ENCODE measurements around the gene PCSK6. TPM values are rescaled to one million over a fixed set of nuclear protein-coding genes. Genes with fewer than 3 reads are reported as not detected.

Gene PCSK6
- total and polyA plus RNA-seq, 2 experiments from 2014 or later: 0.38 TPM; not detected in 1

DNA sequence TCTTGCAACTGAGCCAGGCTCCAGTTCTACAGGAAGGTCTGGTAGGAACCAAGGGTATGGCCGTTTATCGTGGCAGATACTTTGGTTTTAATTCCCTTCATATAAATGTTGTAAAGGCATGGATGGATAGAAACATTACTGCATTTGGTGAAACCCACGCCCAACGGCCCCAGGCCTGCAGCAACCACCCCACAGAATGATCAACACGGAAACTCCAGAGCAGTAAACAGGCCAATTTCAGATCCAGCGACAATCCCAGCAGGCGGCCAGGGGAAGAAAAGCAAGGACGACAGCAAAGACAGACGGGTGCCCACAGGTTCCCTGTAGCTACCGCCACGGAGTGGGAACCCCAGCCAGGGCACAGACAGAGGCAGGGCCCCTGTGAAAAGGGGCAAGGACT lies 32.6 kb upstream of the PCSK6 start:
- no peak overlapping the region for H3K4me3 ChIP-seq
- 59 to 63% methylated on average over 11 of the region's 11 CpGs for WGBS, 2 experiments (ENCODE audit: low coverage in 1 of 2, low lambda C conversion rate in 2 of 2, missing lambda C conversion rate in 2 of 2)
- H3K4me1 ChIP-seq (ENCODE audit: insufficient read depth): no peaks in the 10 kb centered on the region
- H3K9me2 ChIP-seq (ENCODE audit: insufficient read depth): no peaks in the 10 kb centered on the region
- no peak for DNase-seq
- no peak overlapping the region for H2AFZ ChIP-seq
- no peak overlapping the region for H3K27ac ChIP-seq
- peaks cover 12% of the 10 kb centered on the region; the same call in 1 of the 2 replicates for H3K27me3 ChIP-seq (replicated peaks; ENCODE audit: insufficient read depth)
- no peak overlapping the region for H3K4me2 ChIP-seq (ENCODE audit: unreplicated experiment)
- H3K79me2 ChIP-seq (ENCODE audit: insufficient read depth): no peaks in the 10 kb centered on the region
- no peaks in the 10 kb centered on the region for H3K36me3 ChIP-seq (ENCODE audit: low read depth)
- H3F3A ChIP-seq (ENCODE audit: insufficient read depth): no peaks in the 10 kb centered on the region
- H3K9me3 ChIP-seq (ENCODE audit: low read depth): no peaks in the 10 kb centered on the region
- no peaks in the 10 kb centered on the region for H4K20me1 ChIP-seq (ENCODE audit: insufficient read depth)
- TF ChIP-seq EZH2 (IDR thresholded peaks at IDR 0.05; ENCODE audit: insufficient read depth, poor library complexity, severe bottlenecking): no peak
- TF ChIP-seq EZH2phosphoT487 (IDR thresholded peaks at IDR 0.05; ENCODE audit: insufficient read depth, low read depth): no peak
- in situ Hi-C loops (cut with MboI): no loop called here
- no peak overlapping the region for H3K9ac ChIP-seq

DNA sequence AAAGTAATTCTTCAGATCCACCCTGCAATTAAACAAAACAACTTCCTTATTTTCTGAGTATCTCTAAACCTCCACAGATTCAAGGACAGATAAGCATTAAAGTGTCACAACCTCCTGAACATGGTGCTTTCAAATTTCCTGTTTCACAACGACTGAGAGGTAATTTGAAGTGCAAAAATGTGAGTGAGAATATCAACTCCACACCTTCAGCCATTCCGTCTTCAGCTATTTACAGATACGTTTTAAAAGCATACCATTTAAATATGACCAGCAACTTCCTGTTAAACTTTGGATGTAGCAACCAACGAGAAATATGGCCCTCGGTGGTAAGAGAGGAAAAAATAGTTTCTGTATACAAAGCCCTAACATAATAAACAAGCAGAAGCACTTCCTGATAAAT lies 32.1 kb upstream of the PCSK6 start:
- WGBS, 2 experiments (ENCODE audit: low coverage in 1 of 2, low lambda C conversion rate in 2 of 2, missing lambda C conversion rate in 2 of 2): 21 to 26% methylated on average over 5 of the region's 5 CpGs
- in situ Hi-C loops (cut with MboI): no loop called here
- peaks cover 12% of the 10 kb centered on the region; the same call in 1 of the 2 replicates for H3K27me3 ChIP-seq (replicated peaks; ENCODE audit: insufficient read depth)

DNA sequence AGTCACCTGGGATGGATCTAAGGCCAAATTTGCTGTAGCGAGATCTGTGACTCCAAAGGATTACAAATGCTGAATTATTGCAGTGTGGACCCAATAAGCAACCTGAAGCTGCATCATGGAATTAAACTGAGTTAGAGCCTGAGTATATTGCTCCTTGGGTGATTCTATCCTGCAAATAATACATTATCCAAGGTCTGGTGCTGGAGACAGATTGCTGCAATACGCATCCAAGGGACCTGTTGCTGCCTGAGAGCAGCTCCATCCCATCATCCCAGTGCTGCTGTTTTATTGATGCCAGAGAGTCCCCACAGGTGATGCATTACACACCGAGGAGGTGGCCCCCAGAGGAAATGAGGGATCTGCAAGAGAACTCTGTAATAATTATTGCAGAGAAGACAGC lies 31.6 kb upstream of the PCSK6 start:
- Histone ChIP-seq H3K4me3 (no peak overlapping the region), H3K9ac (no peak overlapping the region), H3K79me2 (ENCODE audit: insufficient read depth) (no peaks in the 10 kb centered on the region), H2AFZ (no peak overlapping the region), H4K20me1 (ENCODE audit: insufficient read depth) (no peaks in the 10 kb centered on the region), H3K36me3 (ENCODE audit: low read depth) (no peaks in the 10 kb centered on the region), H3K27ac (no peak overlapping the region), H3F3A (ENCODE audit: insufficient read depth) (no peaks in the 10 kb centered on the region), H3K4me2 (ENCODE audit: unreplicated experiment) (no peak overlapping the region), H3K4me1 (ENCODE audit: insufficient read depth) (no peaks in the 10 kb centered on the region), H3K9me3 (ENCODE audit: low read depth) (no peaks in the 10 kb centered on the region), H3K9me2 (ENCODE audit: insufficient read depth) (no peaks in the 10 kb centered on the region), H3K27me3 (replicated peaks; ENCODE audit: insufficient read depth) (peaks cover 12% of the 10 kb centered on the region; the same call in 1 of the 2 replicates)
- 36 to 40% methylated on average over 3 of the region's 3 CpGs for WGBS, 2 experiments (ENCODE audit: low coverage in 1 of 2, low lambda C conversion rate in 2 of 2, missing lambda C conversion rate in 2 of 2)
- in situ Hi-C loops (cut with MboI): no loop called here
- no peak for TF ChIP-seq EZH2phosphoT487 (IDR thresholded peaks at IDR 0.05; ENCODE audit: insufficient read depth, low read depth)
- no peak for TF ChIP-seq EZH2 (IDR thresholded peaks at IDR 0.05; ENCODE audit: insufficient read depth, poor library complexity, severe bottlenecking)
- no peak for DNase-seq

More for the DNA sequence above, 32.1 kb upstream of the PCSK6 start:
- Histone ChIP-seq H3K4me1 (ENCODE audit: insufficient read depth) (no peaks in the 10 kb centered on the region), H3K79me2 (ENCODE audit: insufficient read depth) (no peaks in the 10 kb centered on the region), H4K20me1 (ENCODE audit: insufficient read depth) (no peaks in the 10 kb centered on the region), H3K27ac (no peak overlapping the region), H3K9ac (no peak overlapping the region), H3K9me3 (ENCODE audit: low read depth) (no peaks in the 10 kb centered on the region), H3K4me2 (ENCODE audit: unreplicated experiment) (no peak overlapping the region), H2AFZ (no peak overlapping the region), H3K4me3 (no peak overlapping the region), H3F3A (ENCODE audit: insufficient read depth) (no peaks in the 10 kb centered on the region), H3K36me3 (ENCODE audit: low read depth) (no peaks in the 10 kb centered on the region), H3K9me2 (ENCODE audit: insufficient read depth) (no peaks in the 10 kb centered on the region)
- TF ChIP-seq EZH2phosphoT487 (IDR thresholded peaks at IDR 0.05; ENCODE audit: insufficient read depth, low read depth): no peak
- TF ChIP-seq EZH2 (IDR thresholded peaks at IDR 0.05; ENCODE audit: insufficient read depth, poor library complexity, severe bottlenecking): no peak
- DNase-seq: no peak

GRCh38 chr15:101520395-101520794 lies 30.9 kb upstream of the PCSK6 start:
- H3K27me3 ChIP-seq (replicated peaks; ENCODE audit: insufficient read depth): peaks cover 12% of the 10 kb centered on the region; the same call in 1 of the 2 replicates
- WGBS, 2 experiments (ENCODE audit: low coverage in 1 of 2, low lambda C conversion rate in 2 of 2, missing lambda C conversion rate in 2 of 2): 0 to 3% methylated on average over 7 of the region's 7 CpGs
- no peak overlapping the region for H2AFZ ChIP-seq
- no peak overlapping the region for H3K4me2 ChIP-seq (ENCODE audit: unreplicated experiment)
- TF ChIP-seq EZH2 (IDR thresholded peaks at IDR 0.05; ENCODE audit: insufficient read depth, poor library complexity, severe bottlenecking) (no peak), EZH2phosphoT487 (IDR thresholded peaks at IDR 0.05; ENCODE audit: insufficient read depth, low read depth) (no peak)
- no peaks in the 10 kb centered on the region for H3K36me3 ChIP-seq (ENCODE audit: low read depth)
- DNase-seq: no peak
- no peak overlapping the region for H3K27ac ChIP-seq
- H3K9me2 ChIP-seq (ENCODE audit: insufficient read depth): no peaks in the 10 kb centered on the region
- H3F3A ChIP-seq (ENCODE audit: insufficient read depth): no peaks in the 10 kb centered on the region
- no peaks in the 10 kb centered on the region for H3K4me1 ChIP-seq (ENCODE audit: insufficient read depth)
- H4K20me1 ChIP-seq (ENCODE audit: insufficient read depth): no peaks in the 10 kb centered on the region
- no peaks in the 10 kb centered on the region for H3K79me2 ChIP-seq (ENCODE audit: insufficient read depth)
- no peaks in the 10 kb centered on the region for H3K9me3 ChIP-seq (ENCODE audit: low read depth)
- H3K9ac ChIP-seq: no peak overlapping the region
- in situ Hi-C loops (cut with MboI): no loop called here
- no peak overlapping the region for H3K4me3 ChIP-seq

GRCh38 chr15:101517504-101517903 lies 28.0 kb upstream of the PCSK6 start:
- TF ChIP-seq EZH2phosphoT487 (IDR thresholded peaks at IDR 0.05; ENCODE audit: insufficient read depth, low read depth) (no peak), EZH2 (IDR thresholded peaks at IDR 0.05; ENCODE audit: insufficient read depth, poor library complexity, severe bottlenecking) (no peak)
- no peaks in the 10 kb centered on the region for H3F3A ChIP-seq (ENCODE audit: insufficient read depth)
- no peak overlapping the region for H2AFZ ChIP-seq
- no peak overlapping the region for H3K4me3 ChIP-seq
- no peaks in the 10 kb centered on the region for H3K9me3 ChIP-seq (ENCODE audit: low read depth)
- H4K20me1 ChIP-seq (ENCODE audit: insufficient read depth): no peaks in the 10 kb centered on the region
- no peak overlapping the region for H3K4me2 ChIP-seq (ENCODE audit: unreplicated experiment)
- no peaks in the 10 kb centered on the region for H3K79me2 ChIP-seq (ENCODE audit: insufficient read depth)
- no peak overlapping the region for H3K27ac ChIP-seq
- 0 out of 2 replicates have a peak, but pooled peaks cover 14% of the 10 kb centered on the region for H3K27me3 ChIP-seq (replicated peaks; ENCODE audit: insufficient read depth)
- no peaks in the 10 kb centered on the region for H3K9me2 ChIP-seq (ENCODE audit: insufficient read depth)
- DNase-seq: peak; percentile 13
- in situ Hi-C loops (cut with MboI): no loop called here
- no peak overlapping the region for H3K9ac ChIP-seq
- no peaks in the 10 kb centered on the region for H3K4me1 ChIP-seq (ENCODE audit: insufficient read depth)
- no peaks in the 10 kb centered on the region for H3K36me3 ChIP-seq (ENCODE audit: low read depth)
